Sigmoid colon (tissue), 3 donors: ENCODE data around the gene EPN3.

Source experiments
- POLR2A ChIP-seq, 2 donors: fragments of 450-650 bp; IDR thresholded peaks; one replicate each; pipeline ENCODE4 v1.6.1; 2016; ENCODE audit warnings: antibody characterized with exemption in 2 of 2, mild to moderate bottlenecking in 2 of 2, moderate library complexity in 2 of 2
- TF ChIP-seq, protein P1 (sequence below), 4 experiments: fragments of 450-650 bp in 3 of 4; fragments of 200-600 bp in 1 of 4; IDR thresholded peaks; one replicate each; pipeline ENCODE4 v1.5.1; 2016 to 2019; ENCODE audit warnings: antibody characterized with exemption in 4 of 4, mild to moderate bottlenecking in 3 of 4, moderate library complexity in 2 of 4

DNA sequence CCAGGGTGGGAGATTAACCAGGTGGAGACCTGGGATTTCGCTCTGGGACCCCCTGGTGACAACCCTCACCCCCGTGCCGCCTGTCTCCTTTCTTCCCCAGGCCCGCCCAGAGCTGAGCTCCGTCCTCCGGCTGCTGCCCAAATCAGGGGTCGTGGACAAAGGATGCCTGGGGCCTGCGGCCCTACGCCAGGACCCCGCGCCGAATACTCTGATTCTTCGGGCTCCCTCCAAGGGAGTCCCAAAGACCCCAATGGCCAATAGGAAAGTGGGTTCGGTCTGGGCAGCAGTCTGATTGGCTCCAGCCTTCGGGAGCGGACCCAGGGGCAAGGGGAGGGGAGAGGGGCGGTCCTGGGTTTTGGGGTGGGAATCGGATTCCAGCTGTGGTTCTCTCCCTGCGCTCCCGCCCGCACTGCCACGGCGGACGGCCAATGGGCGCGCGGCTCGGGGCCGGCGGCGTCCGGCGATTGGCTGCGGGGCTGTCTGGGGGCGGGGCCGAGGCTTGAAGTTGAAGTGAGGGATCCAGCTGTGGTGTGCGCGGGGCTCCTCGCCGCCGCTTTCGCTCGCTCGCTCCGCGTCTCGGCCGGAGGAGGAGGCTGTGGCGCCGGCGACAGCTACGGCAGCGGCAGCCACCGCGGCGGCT, 27.8 kb downstream of the EPN3 start, which contains the start of gene CACNA1G:
- TF ChIP-seq, protein P1, sequence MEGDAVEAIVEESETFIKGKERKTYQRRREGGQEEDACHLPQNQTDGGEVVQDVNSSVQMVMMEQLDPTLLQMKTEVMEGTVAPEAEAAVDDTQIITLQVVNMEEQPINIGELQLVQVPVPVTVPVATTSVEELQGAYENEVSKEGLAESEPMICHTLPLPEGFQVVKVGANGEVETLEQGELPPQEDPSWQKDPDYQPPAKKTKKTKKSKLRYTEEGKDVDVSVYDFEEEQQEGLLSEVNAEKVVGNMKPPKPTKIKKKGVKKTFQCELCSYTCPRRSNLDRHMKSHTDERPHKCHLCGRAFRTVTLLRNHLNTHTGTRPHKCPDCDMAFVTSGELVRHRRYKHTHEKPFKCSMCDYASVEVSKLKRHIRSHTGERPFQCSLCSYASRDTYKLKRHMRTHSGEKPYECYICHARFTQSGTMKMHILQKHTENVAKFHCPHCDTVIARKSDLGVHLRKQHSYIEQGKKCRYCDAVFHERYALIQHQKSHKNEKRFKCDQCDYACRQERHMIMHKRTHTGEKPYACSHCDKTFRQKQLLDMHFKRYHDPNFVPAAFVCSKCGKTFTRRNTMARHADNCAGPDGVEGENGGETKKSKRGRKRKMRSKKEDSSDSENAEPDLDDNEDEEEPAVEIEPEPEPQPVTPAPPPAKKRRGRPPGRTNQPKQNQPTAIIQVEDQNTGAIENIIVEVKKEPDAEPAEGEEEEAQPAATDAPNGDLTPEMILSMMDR (IDR thresholded peaks at IDR 0.05) = no peak
- no peak for TF ChIP-seq POLR2A (IDR thresholded peaks at IDR 0.05)
